Hepatocyte (in vitro differentiated cells): ENCODE results near the gene NME1. TPM values are rescaled to one million over a fixed set of nuclear protein-coding genes. Genes with fewer than 3 reads are reported as not detected.
A peak's percentile ranks its signal among the peaks of the same experiment; 100 is the strongest.

Experiments
- DNase-seq: peaks from one replicate; pipeline ENCODE4 v3.0.0-alpha.2; 2016; ENCODE audit warnings: low spot score
- H2AFZ ChIP-seq: fragments of 200-600 bp; sonication (generic); 2 replicates; pipeline ENCODE4 v1.6.0; 2016; ENCODE audit warnings: antibody characterized with exemption, mild to moderate bottlenecking
- H3K27ac ChIP-seq: fragments of 200-600 bp; sonication (generic); 2 replicates; pipeline ENCODE4 v1.5.1; 2016; ENCODE audit warnings: mild to moderate bottlenecking
- H3K27me3 ChIP-seq: fragments of 200-600 bp; sonication (generic); 2 replicates; pipeline ENCODE4 v1.6.1; 2016
- H3K36me3 ChIP-seq: fragments of 200-600 bp; sonication (generic); replicated peaks from 2 replicates; pipeline ENCODE4 v1.5.1; 2016; ENCODE audit warnings: low read depth; ENCODE audit not compliant: insufficient read depth
- H3K4me1 ChIP-seq: fragments of 200-600 bp; sonication (generic); 2 replicates; pipeline ENCODE4 v1.5.1; 2016; ENCODE audit warnings: mild to moderate bottlenecking, moderate library complexity; ENCODE audit not compliant: insufficient read depth
- H3K4me2 ChIP-seq: fragments of 200-600 bp; sonication (generic); 2 replicates; pipeline ENCODE4 v1.6.0; 2016
- H3K4me3 ChIP-seq: fragments of 200-600 bp; sonication (generic); 2 replicates; pipeline ENCODE4 v1.5.1; 2016; ENCODE audit warnings: mild to moderate bottlenecking
- H3K79me2 ChIP-seq: fragments of 200-600 bp; sonication (generic); 2 replicates; pipeline ENCODE4 v1.6.0; 2017; ENCODE audit warnings: mild to moderate bottlenecking
- H3K9me2 ChIP-seq: fragments of 200-600 bp; sonication (generic); replicated peaks from 2 replicates; pipeline ENCODE4 v1.6.0; 2017; ENCODE audit warnings: mild to moderate bottlenecking; ENCODE audit not compliant: insufficient read depth
- H3K9me3 ChIP-seq: fragments of 200-600 bp; sonication (generic); 2 replicates; pipeline ENCODE4 v1.5.1; 2016; ENCODE audit warnings: low read depth, mild to moderate bottlenecking
- H4K20me1 ChIP-seq: fragments of 200-600 bp; sonication (generic); 2 replicates; pipeline ENCODE4 v1.6.0; 2016; ENCODE audit warnings: mild to moderate bottlenecking; ENCODE audit not compliant: insufficient read depth, poor library complexity, severe bottlenecking
- CTCF ChIP-seq: fragments of 200-600 bp; sonication (generic); IDR thresholded peaks from 2 replicates; pipeline ENCODE4 v1.5.1; 2016; ENCODE audit warnings: antibody characterized with exemption, mild to moderate bottlenecking; ENCODE audit not compliant: poor library complexity
- EZH2 ChIP-seq: fragments of 200-600 bp; sonication (generic); IDR thresholded peaks from 2 replicates; pipeline ENCODE4 v1.6.1; 2016; ENCODE audit warnings: antibody characterized with exemption, mild to moderate bottlenecking, borderline replicate concordance
- EZH2phosphoT487 ChIP-seq: fragments of 200-600 bp; sonication (generic); IDR thresholded peaks from one replicate; pipeline ENCODE4 v1.6.1; 2018; ENCODE audit warnings: antibody characterized with exemption, mild to moderate bottlenecking, low read depth, moderate library complexity; ENCODE audit not compliant: unreplicated experiment, severe bottlenecking
- WGBS: methylation state at CpG from one replicate; pipeline ENCODE4 v1.1.6; 2016; ENCODE audit warnings: low lambda C conversion rate; ENCODE audit errors: missing lambda C conversion rate; 5-methylcytosine and 5-hydroxymethylcytosine counted together
- polyA plus RNA-seq: library from polyadenylated mRNA; unstranded; fragments of >200 nt; fragmentation: Nextera tagmentation; extraction: Ambion mirVana; gene quantifications from 2 replicates; pipeline ENCODE4 v1.2.1, GENCODE V29; 2016
- total RNA-seq: library from RNA; depleted of rRNA; stranded (reverse); fragments of >200 nt; gene quantifications from 2 replicates; pipeline ENCODE4 v1.2.3, GENCODE V29; 2014

The NME1 gene
- total and polyA plus RNA-seq, 2 experiments from 2014 or later = 50.9 to 122 TPM

GRCh38 chr17:51118330-51119195 is 34.8 kb upstream of the NME1 start:
- no peaks in the 10 kb centered on the region for H3K9me2 ChIP-seq
- peak overlapping the region; percentile 97 for H3K4me3 ChIP-seq
- peaks cover 17% of the 10 kb centered on the region for H3K4me1 ChIP-seq
- no peaks in the 10 kb centered on the region for H3K27me3 ChIP-seq
- TF ChIP-seq EZH2 (no peak), CTCF (no peak), EZH2phosphoT487 (no peak)
- H3K4me2 ChIP-seq = peak overlapping the region; percentile 87
- peaks cover 59% of the 10 kb centered on the region for H4K20me1 ChIP-seq
- no peaks in the 10 kb centered on the region for H3K36me3 ChIP-seq
- peak; percentile 58 for DNase-seq
- no peaks in the 10 kb centered on the region for H3K9me3 ChIP-seq
- H3K27ac ChIP-seq = peak overlapping the region; percentile 100
- peaks cover 70% of the 10 kb centered on the region for H3K79me2 ChIP-seq
- no peak overlapping the region for H2AFZ ChIP-seq
- 78% methylated on average over 14 of the region's 14 CpGs for WGBS

GRCh38 chr17:51119415-51120356 is 33.7 kb upstream of the NME1 start:
- Histone ChIP-seq H3K4me2 (peak overlapping the region; percentile 87), H3K9me2 (no peaks in the 10 kb centered on the region), H3K27ac (peak overlapping the region; percentile 100), H3K79me2 (peaks cover 58% of the 10 kb centered on the region), H2AFZ (peak overlapping the region; percentile 48), H3K4me1 (peaks cover 17% of the 10 kb centered on the region), H3K36me3 (no peaks in the 10 kb centered on the region), H3K9me3 (no peaks in the 10 kb centered on the region), H4K20me1 (peaks cover 47% of the 10 kb centered on the region), H3K27me3 (no peaks in the 10 kb centered on the region), H3K4me3 (peak overlapping the region; percentile 97)
- 4% methylated on average over 41 of the region's 49 CpGs for WGBS
- DNase-seq = peak; percentile 60
- TF ChIP-seq CTCF = peak; percentile 43
- no peak for TF ChIP-seq EZH2phosphoT487

DNA sequence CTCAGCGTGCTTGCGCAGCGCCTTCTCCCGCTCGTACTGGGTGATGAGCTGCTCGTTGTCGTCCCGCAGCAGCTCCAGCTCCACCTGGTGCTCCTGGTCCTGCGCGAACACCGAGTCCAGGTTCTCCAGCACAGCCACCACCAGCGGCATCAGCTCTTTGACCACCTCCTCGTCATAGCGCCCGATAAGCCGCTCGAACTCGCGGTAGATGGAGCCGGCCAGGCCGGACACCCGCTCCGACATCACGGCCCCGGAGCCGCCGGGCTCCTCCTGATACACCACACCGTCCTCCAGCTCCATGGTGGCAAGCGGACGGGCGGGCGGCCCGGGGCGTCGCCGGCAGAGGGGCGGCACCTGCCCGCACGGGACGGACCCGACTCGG is 33.0 kb upstream of the NME1 start:
- Histone ChIP-seq H3K9me2 (no peaks in the 10 kb centered on the region), H3K27me3 (no peaks in the 10 kb centered on the region), H3K79me2 (peaks cover 52% of the 10 kb centered on the region), H3K27ac (peak overlapping the region; percentile 100), H3K4me2 (peak overlapping the region; percentile 87), H3K36me3 (no peaks in the 10 kb centered on the region), H3K4me3 (peak overlapping the region; percentile 97), H4K20me1 (peaks cover 41% of the 10 kb centered on the region), H3K9me3 (no peaks in the 10 kb centered on the region), H3K4me1 (peaks cover 23% of the 10 kb centered on the region), H2AFZ (peak overlapping the region; percentile 48)
- DNase-seq = no peak
- under 1% methylated on average over 36 of the region's 42 CpGs for WGBS
- TF ChIP-seq EZH2phosphoT487 (no peak), EZH2 (no peak), CTCF (no peak)
